Body of pancreas (tissue), 4 donors: ENCODE measurements around the gene RBM19. TPM values are rescaled to one million over a fixed set of nuclear protein-coding genes. Genes with fewer than 3 reads are reported as not detected.

Experiments used
- ATAC-seq: fragments of 150-250 bp; one replicate; pipeline ENCODE4 v1.9.1; 2016
- DNase-seq, 4 donors: peaks; one replicate each; pipeline ENCODE4 v3.0.0-alpha.2; 2019
- H3K27ac ChIP-seq, 4 donors: fragments of 200-600 bp; sonication (generic); 1 replicate in 3 of 4; 2 replicates in 1 of 4; pipeline versions ENCODE4 v1.5.1 to v1.6.1; 2016 to 2019; ENCODE audit warnings: mild to moderate bottlenecking in 1 of 4, mixed read lengths in 1 of 4, moderate library complexity in 1 of 4
- H3K27me3 ChIP-seq, 2 donors: fragments of 200-600 bp; sonication (generic); one replicate each; pipeline ENCODE4 v1.6.0; 2016; ENCODE audit warnings: mild to moderate bottlenecking in 1 of 2
- H3K36me3 ChIP-seq, 2 donors: fragments of 200-600 bp; sonication (generic); replicated peaks in 1 of 2; 2 replicates each; pipeline ENCODE4 v1.5.1; 2016; ENCODE audit warnings: low read depth in 2 of 2; ENCODE audit not compliant: insufficient read depth in 1 of 2
- H3K4me1 ChIP-seq: fragments of 200-600 bp; sonication (generic); one replicate; pipeline ENCODE4 v1.6.0; 2016
- H3K4me3 ChIP-seq, 2 donors: fragments of 200-600 bp; sonication (generic); 1 replicate in 1 of 2; 2 replicates in 1 of 2; pipeline ENCODE4 v1.5.1; 2016 to 2019
- H3K9me3 ChIP-seq, 3 donors: fragments of 200-600 bp; sonication (generic); 1 replicate in 2 of 3; 2 replicates in 1 of 3; pipeline ENCODE4 v1.5.1; 2016
- CTCF ChIP-seq, 7 experiments: fragments of 450-650 bp in 4 of 7; fragments of 200-600 bp in 3 of 7; sonication (generic) in 3 of 7; IDR thresholded peaks; one replicate each; pipeline ENCODE4 v1.5.1; 2016 to 2019; ENCODE audit warnings: antibody characterized with exemption in 7 of 7
- POLR2A ChIP-seq, 3 donors: fragments of 450-650 bp; IDR thresholded peaks; one replicate each; pipeline ENCODE4 v1.6.1; 2016; ENCODE audit warnings: antibody characterized with exemption in 3 of 3, mild to moderate bottlenecking in 2 of 3
- WGBS, 2 donors: methylation state at CpG; one replicate each; pipeline ENCODE4 v1.1.5; 2017; 5-methylcytosine and 5-hydroxymethylcytosine counted together
- intact Hi-C: fragments of 100-400 bp; cut with DNase I; formaldehyde crosslinking; loops from one replicate; pipeline ENCODE4 v1.15.1; 2023
- total RNA-seq, 2 donors: library from RNA; depleted of rRNA; stranded (reverse); fragments of >200 nt; gene quantifications; one replicate each; pipeline ENCODE4 v1.1.0, GENCODE V29; 2016

The RBM19 gene
- total RNA-seq, 2 donors from 2014 or later: 18.4 to 36.3 TPM

GRCh38 chr12:113955109-113955970, 10.8 kb downstream of the RBM19 start:
- Histone ChIP-seq H3K4me1 (peaks cover 7% of the 10 kb centered on the region), H3K27me3 (no peaks in the 10 kb centered on the region), H3K4me3 (no peak overlapping the region), H3K27ac (no peak overlapping the region), H3K9me3 (no peaks in the 10 kb centered on the region), H3K36me3 (peaks cover 4 to 51% of the 10 kb centered on the region in 2 donors)
- intact Hi-C loops: no loop called here
- TF ChIP-seq POLR2A (IDR thresholded peaks at IDR 0.05) (no peak), CTCF (IDR thresholded peaks at IDR 0.05) (peak in 4 of 7 experiments; percentile 5 to 23 (median 18))
- no peak for ATAC-seq
- WGBS, 2 donors: 78 to 79% methylated on average over 13 to 15 of the region's 15 CpGs
- peak in 3 of 4 donors; percentile 13 to 46 (median 29) for DNase-seq

GRCh38 chr12:113954547-113954946, 11.6 kb downstream of the RBM19 start:
- no peaks in the 10 kb centered on the region for H3K9me3 ChIP-seq
- TF ChIP-seq CTCF (IDR thresholded peaks at IDR 0.05): no peak
- TF ChIP-seq POLR2A (IDR thresholded peaks at IDR 0.05): no peak
- H3K36me3 ChIP-seq: peaks cover 4 to 54% of the 10 kb centered on the region in 2 donors
- H3K4me3 ChIP-seq: no peak overlapping the region
- WGBS, 2 donors: 89 to 92% methylated on average over 4 of the region's 4 CpGs
- H3K27me3 ChIP-seq: no peaks in the 10 kb centered on the region
- no peak for DNase-seq
- no peak overlapping the region for H3K27ac ChIP-seq
- H3K4me1 ChIP-seq: no peaks in the 10 kb centered on the region
- intact Hi-C loops: no loop called here
- ATAC-seq: no peak

GRCh38 chr12:113950873-113951272, 15.3 kb downstream of the RBM19 start:
- ATAC-seq (no peak), DNase-seq (no peak)
- no peak overlapping the region for H3K4me3 ChIP-seq
- TF ChIP-seq CTCF (IDR thresholded peaks at IDR 0.05): no peak
- TF ChIP-seq POLR2A (IDR thresholded peaks at IDR 0.05): no peak
- intact Hi-C loops: no loop called here
- 81 to 84% methylated on average over 3 of the region's 3 CpGs for whole genome bisulfite sequencing, 2 donors
- H3K9me3 ChIP-seq: no peaks in the 10 kb centered on the region
- no peak overlapping the region for H3K27ac ChIP-seq
- no peaks in the 10 kb centered on the region for H3K27me3 ChIP-seq
- peaks cover 1 to 47% of the 10 kb centered on the region in 2 donors for H3K36me3 ChIP-seq
- H3K4me1 ChIP-seq: no peaks in the 10 kb centered on the region

- Histone ChIP-seq H3K9me3 (no peaks in the 10 kb centered on the region), H3K4me3 (no peak overlapping the region), H3K27me3 (no peaks in the 10 kb centered on the region), H3K4me1 (no peaks in the 10 kb centered on the region), H3K27ac (no peak overlapping the region), H3K36me3 (peaks cover 5 to 43% of the 10 kb centered on the region in 2 donors)
- WGBS, 2 donors: 82 to 88% methylated on average over 10 of the region's 10 CpGs
- DNase-seq (no peak), ATAC-seq (no peak)
- no peak for TF ChIP-seq CTCF (IDR thresholded peaks at IDR 0.05)
- no peak for TF ChIP-seq POLR2A (IDR thresholded peaks at IDR 0.05)
- intact Hi-C loops: no loop called here
Observed at GRCh38 chr12:113949321-113950305, 16.5 kb downstream of the RBM19 start.
